Natural killer cell (primary cell): ENCODE data around the gene ACTRT3. TPM values are rescaled to one million over a fixed set of nuclear protein-coding genes. Genes with fewer than 3 reads are reported as not detected.

ENCODE experiments used
- ATAC-seq, 3 donors: fragments of 150-1000 bp in 2 of 3; fragments of 200-7000 bp in 1 of 3; cut with Tn5 transposase; 1 replicate in 1 of 3; 2 replicates in 2 of 3; pipeline ENCODE4 v1.10.0; 2021; ENCODE audit warnings: mild to moderate bottlenecking in 2 of 3, moderate library complexity in 2 of 3
- DNase-seq, 2 donors: peaks; one replicate each; pipeline versions ENCODE4 v3.0.0 to v3.0.0-alpha.2; 2013 to 2021; ENCODE audit warnings: mixed read lengths in 1 of 2
- H3K27ac ChIP-seq: one replicate; pipeline ENCODE4 v1.5.1; 2013; ENCODE audit warnings: mild to moderate bottlenecking, low read length
- H3K27me3 ChIP-seq: one replicate; pipeline ENCODE4 v1.6.1; 2013; ENCODE audit warnings: low read length; ENCODE audit not compliant: control insufficient read depth, insufficient read depth
- H3K36me3 ChIP-seq: one replicate; pipeline ENCODE4 v1.6.1; 2013; ENCODE audit warnings: low read length; ENCODE audit not compliant: control insufficient read depth, insufficient read depth
- H3K4me1 ChIP-seq: one replicate; pipeline ENCODE4 v1.6.1; 2013; ENCODE audit warnings: low read length; ENCODE audit not compliant: control insufficient read depth, insufficient read depth
- H3K4me3 ChIP-seq: one replicate; pipeline ENCODE4 v1.5.1; 2013; ENCODE audit warnings: low read length
- H3K9me3 ChIP-seq: one replicate; pipeline ENCODE4 v1.6.1; 2013; ENCODE audit warnings: low read length; ENCODE audit not compliant: control insufficient read depth, insufficient read depth
- H3K27ac Mint-ChIP-seq, 2 donors: one replicate each; pipeline ENCODE4 v1.8.0; 2022; ENCODE audit warnings: mild to moderate bottlenecking in 2 of 2, mixed read lengths in 2 of 2, moderate library complexity in 1 of 2
- H3K27me3 Mint-ChIP-seq, 2 donors: one replicate each; pipeline ENCODE4 v1.8.0; 2022; ENCODE audit warnings: low read depth in 2 of 2, mixed read lengths in 2 of 2
- H3K36me3 Mint-ChIP-seq: one replicate; pipeline ENCODE4 v1.8.0; 2022; ENCODE audit warnings: mixed read lengths
- H3K4me1 Mint-ChIP-seq, 2 donors: one replicate each; pipeline ENCODE4 v1.8.0; 2022; ENCODE audit warnings: mixed read lengths in 2 of 2
- H3K4me3 Mint-ChIP-seq: one replicate; pipeline ENCODE4 v1.8.0; 2022; ENCODE audit warnings: mild to moderate bottlenecking, moderate library complexity, mixed read lengths
- H3K9me3 Mint-ChIP-seq, 2 donors: one replicate each; pipeline ENCODE4 v1.8.0; 2022; ENCODE audit warnings: mixed read lengths in 2 of 2
- CTCF ChIP-seq: fragments of 200-600 bp; IDR thresholded peaks from one replicate; pipeline ENCODE4 v1.8.0; 2022; ENCODE audit warnings: antibody characterized with exemption
- WGBS: methylation state at CpG from one replicate; pipeline ENCODE4 v1.1.7; 2013; ENCODE audit warnings: missing lambda C conversion rate; ENCODE audit not compliant: insufficient coverage; 5-methylcytosine and 5-hydroxymethylcytosine counted together
- intact Hi-C: fragments of 100-400 bp; cut with micrococcal nuclease; formaldehyde crosslinking; loops from one replicate; pipeline ENCODE4 v1.14.2; 2022
- total RNA-seq, 4 donors: library from RNA; stranded (reverse); fragments of 120-200 nt in 1 of 4; gene quantifications; one replicate each; pipeline versions ENCODE4 v1.2.3 to v1.2.4, GENCODE V29; 2013 to 2022

ACTRT3 gene
- total RNA-seq, 3 donors from 2014 or later (not counting 1 experiment from before 2014, with no cell fraction given), result 0.68 TPM; not detected in 2

- no peak for ATAC-seq
- no peaks in the 10 kb centered on the region for H3K9me3 Mint-ChIP-seq
- H3K4me3 Mint-ChIP-seq, result peak overlapping the region; percentile 99
- H3K36me3 ChIP-seq, result peaks cover 41% of the 10 kb centered on the region
- 67% methylated on average over 5 of the region's 5 CpGs for WGBS
- H3K4me3 ChIP-seq, result no peak overlapping the region
- peak overlapping the region; percentile 100 for H3K27ac ChIP-seq
- no peaks in the 10 kb centered on the region for H3K27me3 ChIP-seq
- H3K4me1 Mint-ChIP-seq, result peaks cover 57 to 58% of the 10 kb centered on the region in 2 donors
- peak in 1 of 2 donors; percentile 20 for DNase-seq
- intact Hi-C loops, result loop anchor here (5.0 kb wide), 2 partner anchors 38 to 1093 kb away; partner anchors contain the start of genes LRRC34 and LRRIQ4
- H3K36me3 Mint-ChIP-seq, result peaks cover 7% of the 10 kb centered on the region
- no peaks in the 10 kb centered on the region for H3K27me3 Mint-ChIP-seq
- H3K9me3 ChIP-seq, result no peaks in the 10 kb centered on the region
- TF ChIP-seq CTCF, result no peak
- peak overlapping the region; percentile 100 for H3K27ac Mint-ChIP-seq
- no peaks in the 10 kb centered on the region for H3K4me1 ChIP-seq
Observed at GRCh38 chr3:169774186-169774585, 4.8 kb upstream of the ACTRT3 start.

GRCh38 chr3:169772897-169773816 is 3.8 kb upstream of the ACTRT3 start, which contains the start of gene MYNN:
TSS of gene MYNN (plus strand) at chr3:169773396. CDS start at chr3:169774296, 900 bp downstream.
- ATAC-seq, result peak; percentile 81 to 95 (median 87)

GRCh38 chr3:169772305-169772896 is 3.0 kb upstream of the ACTRT3 start:
- H3K27ac Mint-ChIP-seq, result peak overlapping the region; percentile 100
- peaks cover 53 to 55% of the 10 kb centered on the region in 2 donors for H3K4me1 Mint-ChIP-seq
- H3K36me3 Mint-ChIP-seq, result no peaks in the 10 kb centered on the region
- WGBS, result 0% methylated on average over 15 of the region's 15 CpGs
- no peaks in the 10 kb centered on the region for H3K9me3 ChIP-seq
- intact Hi-C loops, result loop anchor here (2.0 to 5.0 kb wide), 3 partner anchors 40 to 1095 kb away; partner anchors contain the start of genes LRRC34, LRRIQ4 and SKIL
- no peaks in the 10 kb centered on the region for H3K4me1 ChIP-seq
- DNase-seq (no peak), ATAC-seq (peak; percentile 23 to 35 (median 23))
- H3K27ac ChIP-seq, result peak overlapping the region; percentile 100
- no peaks in the 10 kb centered on the region for H3K27me3 Mint-ChIP-seq
- peak overlapping the region; percentile 99 for H3K4me3 ChIP-seq
- H3K9me3 Mint-ChIP-seq, result no peaks in the 10 kb centered on the region
- no peak for TF ChIP-seq CTCF
- H3K4me3 Mint-ChIP-seq, result peak overlapping the region; percentile 99
- H3K27me3 ChIP-seq, result no peaks in the 10 kb centered on the region
- peaks cover 26% of the 10 kb centered on the region for H3K36me3 ChIP-seq

More at GRCh38 chr3:169772897-169773816, 3.8 kb upstream of the ACTRT3 start, which contains the start of gene MYNN:
- peak within 1 kb of the TSS; percentile 99 for H3K4me3 ChIP-seq
- H3K27me3 ChIP-seq, result no peaks in the 10 kb centered on the region
- H3K4me3 Mint-ChIP-seq, result peak within 1 kb of the TSS; percentile 99
- TF ChIP-seq CTCF, result no peak
- no peaks in the 10 kb centered on the region for H3K27me3 Mint-ChIP-seq
- peak within 1 kb of the TSS; percentile 100 for H3K27ac ChIP-seq
- H3K27ac Mint-ChIP-seq, result peak within 1 kb of the TSS; percentile 100
- H3K36me3 Mint-ChIP-seq, result no peaks in the 10 kb centered on the region
- intact Hi-C loops, result loop anchor here (1.0 to 5.0 kb wide), 4 partner anchors 8 to 1094 kb away; partner anchors contain the start of genes LRRC34, LRRIQ4, SKIL and TERC
- WGBS, result under 1% methylated on average over 61 of the region's 61 CpGs
- no peaks in the 10 kb centered on the region for H3K4me1 ChIP-seq
- no peaks in the 10 kb centered on the region for H3K9me3 Mint-ChIP-seq
- peak; percentile 93 to 97 for DNase-seq
- H3K36me3 ChIP-seq, result peaks cover 33% of the 10 kb centered on the region
- no peaks in the 10 kb centered on the region for H3K9me3 ChIP-seq
- H3K4me1 Mint-ChIP-seq, result peaks cover 51 to 53% of the 10 kb centered on the region in 2 donors
